Measurements from ENCODE around the gene SPAST. TPM values are rescaled to one million over a fixed set of nuclear protein-coding genes. Genes with fewer than 3 reads are reported as not detected.
A peak's percentile ranks its signal among the peaks of the same experiment; 100 is the strongest.
"Not testable (repeated sequence)": the region's sequence is repeated elsewhere in the genome, so short reads cannot be mapped to it uniquely, and the experiment has no call there.

Gene SPAST
- total RNA-seq, 1 donor from 2014 or later, result 43.6 TPM

DNA sequence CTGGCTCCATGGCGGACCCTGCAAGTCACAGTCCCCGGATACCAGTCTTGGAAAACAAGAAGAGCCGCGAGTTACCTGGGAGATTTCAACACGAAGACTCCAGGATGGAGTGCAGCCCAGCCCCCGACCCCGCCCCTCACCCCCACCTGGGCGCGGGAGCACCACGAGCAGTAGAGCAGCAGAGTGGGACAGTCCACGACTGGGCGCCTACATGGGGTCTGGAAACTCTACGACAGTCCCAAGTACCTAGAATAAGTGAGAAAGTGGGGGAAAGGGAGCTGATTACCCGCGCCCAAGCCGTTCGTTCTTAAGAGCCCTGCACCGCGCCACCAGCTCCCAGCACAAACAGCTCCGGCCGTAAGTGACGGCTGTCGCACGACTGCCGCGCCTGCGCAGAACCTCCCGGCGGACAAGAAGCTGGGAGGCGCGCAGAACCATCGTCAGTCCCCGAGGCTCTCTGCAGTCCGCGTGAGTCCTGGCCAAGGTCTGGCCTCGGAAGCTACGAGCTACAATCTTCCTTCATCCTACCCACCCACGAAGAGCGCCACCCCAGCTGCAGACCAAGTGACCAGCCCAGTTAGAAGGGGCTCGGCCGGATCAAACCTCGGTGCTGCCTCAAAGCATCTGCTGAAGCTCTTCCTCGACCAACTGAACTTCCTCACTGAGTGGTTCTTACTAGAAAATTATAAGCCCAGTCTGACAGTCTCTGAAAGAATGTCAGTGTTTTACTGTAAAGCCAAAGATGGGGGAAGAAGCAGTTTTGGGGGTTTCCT, 23.7 kb upstream of the SPAST start, which contains the start of gene DPY30:
Gene DPY30, minus strand, starts transcription at position 359 of the 773 bp plus-strand sequence. Its CDS starts 349 bp downstream, at position 10.
- peaks cover 2% of the 10 kb centered on the region for H3K27me3 Mint-ChIP-seq (ENCODE audit: insufficient read depth, low read depth)
- peaks cover 4% of the 10 kb centered on the region for H3K36me3 Mint-ChIP-seq
- H3K36me3 ChIP-seq, result peaks cover 5% of the 10 kb centered on the region
- H3K9me3 ChIP-seq (ENCODE audit: low read depth), result no peaks in the 10 kb centered on the region
- H3F3A ChIP-seq (ENCODE audit: low read depth), result peaks cover 23% of the 10 kb centered on the region
- peak; percentile 97 for DNase-seq (ENCODE audit: low spot score)
- H3K4me1 ChIP-seq, result peaks cover 4% of the 10 kb centered on the region
- H2AFZ ChIP-seq (replicated peaks), result peak within 1 kb of the TSS; percentile 96
- H3K4me2 ChIP-seq, result peak within 1 kb of the TSS; percentile 95
- no peaks in the 10 kb centered on the region for H3K27me3 ChIP-seq
- peak within 1 kb of the TSS; percentile 76 for H3K9ac ChIP-seq
- peak within 1 kb of the TSS; percentile 93 for H3K27ac Mint-ChIP-seq
- TF ChIP-seq, protein P1, sequence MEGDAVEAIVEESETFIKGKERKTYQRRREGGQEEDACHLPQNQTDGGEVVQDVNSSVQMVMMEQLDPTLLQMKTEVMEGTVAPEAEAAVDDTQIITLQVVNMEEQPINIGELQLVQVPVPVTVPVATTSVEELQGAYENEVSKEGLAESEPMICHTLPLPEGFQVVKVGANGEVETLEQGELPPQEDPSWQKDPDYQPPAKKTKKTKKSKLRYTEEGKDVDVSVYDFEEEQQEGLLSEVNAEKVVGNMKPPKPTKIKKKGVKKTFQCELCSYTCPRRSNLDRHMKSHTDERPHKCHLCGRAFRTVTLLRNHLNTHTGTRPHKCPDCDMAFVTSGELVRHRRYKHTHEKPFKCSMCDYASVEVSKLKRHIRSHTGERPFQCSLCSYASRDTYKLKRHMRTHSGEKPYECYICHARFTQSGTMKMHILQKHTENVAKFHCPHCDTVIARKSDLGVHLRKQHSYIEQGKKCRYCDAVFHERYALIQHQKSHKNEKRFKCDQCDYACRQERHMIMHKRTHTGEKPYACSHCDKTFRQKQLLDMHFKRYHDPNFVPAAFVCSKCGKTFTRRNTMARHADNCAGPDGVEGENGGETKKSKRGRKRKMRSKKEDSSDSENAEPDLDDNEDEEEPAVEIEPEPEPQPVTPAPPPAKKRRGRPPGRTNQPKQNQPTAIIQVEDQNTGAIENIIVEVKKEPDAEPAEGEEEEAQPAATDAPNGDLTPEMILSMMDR (IDR thresholded peaks at IDR 0.05), result no peak
- no peak for TF ChIP-seq EZH2 (IDR thresholded peaks at IDR 0.05)
- TF ChIP-seq EZH2phosphoT487 (IDR thresholded peaks at IDR 0.05), result no peak
- H3K27ac ChIP-seq, result peak within 1 kb of the TSS; percentile 85
- H3K4me3 Mint-ChIP-seq, result peak within 1 kb of the TSS; percentile 97
- no peaks in the 10 kb centered on the region for H3K9me3 Mint-ChIP-seq
- H4K20me1 ChIP-seq (ENCODE audit: low read depth), result no peaks in the 10 kb centered on the region
- H3K4me3 ChIP-seq, result peak within 1 kb of the TSS; percentile 88
- peaks cover 49% of the 10 kb centered on the region for H3K79me2 ChIP-seq (ENCODE audit: low read depth)
- peaks cover 15% of the 10 kb centered on the region for H3K4me1 Mint-ChIP-seq

DNA sequence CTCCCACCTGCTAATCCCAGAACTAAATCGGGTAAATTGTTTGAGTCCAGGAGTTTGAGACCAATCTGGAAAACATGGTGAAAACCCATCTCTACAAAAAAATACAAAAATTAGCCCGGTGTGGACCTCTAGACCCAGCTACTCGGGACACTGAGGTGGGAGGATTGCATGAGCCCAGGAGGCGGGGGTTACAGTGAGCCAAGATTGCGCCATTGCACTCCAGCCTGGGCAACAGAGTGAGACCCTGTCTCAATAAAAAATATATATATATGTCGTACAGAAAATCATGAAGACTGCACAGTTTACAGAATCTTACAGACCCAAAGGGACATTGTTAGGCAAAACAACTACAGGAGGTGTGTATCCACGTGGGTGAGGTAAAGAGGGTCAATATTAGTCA, 19.8 kb upstream of the SPAST start:
- no peaks in the 10 kb centered on the region for H3K27me3 ChIP-seq
- no peaks in the 10 kb centered on the region for H3K36me3 ChIP-seq
- no peak overlapping the region for H3K27ac ChIP-seq
- peaks cover 4% of the 10 kb centered on the region for H3K4me1 ChIP-seq
- no peaks in the 10 kb centered on the region for H3K27me3 Mint-ChIP-seq (ENCODE audit: insufficient read depth, low read depth)
- H3K36me3 Mint-ChIP-seq, result no peaks in the 10 kb centered on the region
- H3K4me2 ChIP-seq, result no peak overlapping the region
- no peak overlapping the region for H3K4me3 ChIP-seq
- no peak overlapping the region for H3K4me3 Mint-ChIP-seq
- TF ChIP-seq EZH2 (IDR thresholded peaks at IDR 0.05) (no peak), EZH2phosphoT487 (IDR thresholded peaks at IDR 0.05) (no peak)
- TF ChIP-seq, protein P1 (IDR thresholded peaks at IDR 0.05), result no peak
- DNase-seq (ENCODE audit: low spot score), result no peak
- peaks cover 18% of the 10 kb centered on the region for H3F3A ChIP-seq (ENCODE audit: low read depth)
- H3K9me3 ChIP-seq (ENCODE audit: low read depth), result no peaks in the 10 kb centered on the region
- H3K79me2 ChIP-seq (ENCODE audit: low read depth), result peaks cover 10% of the 10 kb centered on the region
- no peaks in the 10 kb centered on the region for H3K9me3 Mint-ChIP-seq
- peaks cover 14% of the 10 kb centered on the region for H3K4me1 Mint-ChIP-seq
- H3K27ac Mint-ChIP-seq, result no peak overlapping the region
- no peak overlapping the region for H2AFZ ChIP-seq (replicated peaks)
- H3K9ac ChIP-seq, result no peak overlapping the region
- no peaks in the 10 kb centered on the region for H4K20me1 ChIP-seq (ENCODE audit: low read depth)

DNA sequence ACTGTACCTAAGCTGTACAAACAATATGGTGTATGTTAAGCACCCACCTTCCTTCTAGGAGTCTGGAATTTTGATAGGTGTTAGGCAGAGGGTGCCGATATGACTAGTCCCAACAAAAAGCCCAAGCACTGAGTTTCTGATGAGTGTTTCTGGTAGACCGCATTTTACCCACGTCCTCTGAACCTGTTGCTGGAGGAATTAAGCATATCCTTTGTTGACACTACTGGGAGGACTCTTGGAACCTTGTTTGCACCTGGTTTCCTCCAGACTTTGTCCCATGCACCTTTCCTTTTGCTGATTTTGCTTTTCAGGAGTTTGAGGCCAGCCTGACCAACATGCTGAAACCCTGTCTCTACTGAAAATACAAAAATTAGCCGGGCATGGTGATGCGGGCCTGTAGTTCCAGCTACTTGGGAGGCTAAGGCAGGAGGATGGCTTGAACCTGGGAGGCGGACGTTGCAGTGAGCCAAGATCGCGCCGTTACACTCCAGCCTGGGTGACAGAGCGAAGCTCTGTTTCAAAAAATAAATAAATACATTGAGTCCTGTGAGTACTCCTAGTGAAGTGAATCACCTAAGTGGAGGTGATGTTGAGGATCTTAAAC, 11.4 kb upstream of the SPAST start:
- H3K27me3 Mint-ChIP-seq (ENCODE audit: insufficient read depth, low read depth), result no peaks in the 10 kb centered on the region
- H3K36me3 ChIP-seq, result no peaks in the 10 kb centered on the region

GRCh38 chr2:32054583-32054982, 8.8 kb upstream of the SPAST start:
- H3K4me1 ChIP-seq; H3K9ac ChIP-seq; H3K27ac ChIP-seq; H3K36me3 Mint-ChIP-seq; H3K27me3 ChIP-seq; H3K27ac Mint-ChIP-seq; H3K27me3 Mint-ChIP-seq (ENCODE audit: insufficient read depth, low read depth); H4K20me1 ChIP-seq (ENCODE audit: low read depth); H3K4me3 ChIP-seq; H3K9me3 Mint-ChIP-seq; DNase-seq (ENCODE audit: low spot score); H3K4me3 Mint-ChIP-seq; H3K9me3 ChIP-seq (ENCODE audit: low read depth); H3K4me2 ChIP-seq; H3F3A ChIP-seq (ENCODE audit: low read depth); H2AFZ ChIP-seq (replicated peaks); H3K79me2 ChIP-seq (ENCODE audit: low read depth); H3K4me1 Mint-ChIP-seq; H3K36me3 ChIP-seq: not testable (repeated sequence)

More for the DNA sequence above, 11.4 kb upstream of the SPAST start:
- no peaks in the 10 kb centered on the region for H3K36me3 Mint-ChIP-seq
- H3K9me3 ChIP-seq (ENCODE audit: low read depth), result no peaks in the 10 kb centered on the region
- peak overlapping the region; percentile 17 for H2AFZ ChIP-seq (replicated peaks)
- H3K27me3 ChIP-seq, result no peaks in the 10 kb centered on the region
- H3K4me2 ChIP-seq, result no peak overlapping the region
- no peaks in the 10 kb centered on the region for H3F3A ChIP-seq (ENCODE audit: low read depth)
- H3K4me1 Mint-ChIP-seq, result no peaks in the 10 kb centered on the region
- H3K9me3 Mint-ChIP-seq, result no peaks in the 10 kb centered on the region
- H4K20me1 ChIP-seq (ENCODE audit: low read depth), result no peaks in the 10 kb centered on the region
- H3K27ac Mint-ChIP-seq, result no peak overlapping the region
- H3K4me3 Mint-ChIP-seq, result no peak overlapping the region
- no peak overlapping the region for H3K27ac ChIP-seq
- H3K4me1 ChIP-seq, result peaks cover 6% of the 10 kb centered on the region
- no peak overlapping the region for H3K9ac ChIP-seq
- no peak for DNase-seq (ENCODE audit: low spot score)
- H3K4me3 ChIP-seq, result no peak overlapping the region
- TF ChIP-seq, protein P1 (IDR thresholded peaks at IDR 0.05), result no peak
- no peak for TF ChIP-seq EZH2 (IDR thresholded peaks at IDR 0.05)
- no peak for TF ChIP-seq EZH2phosphoT487 (IDR thresholded peaks at IDR 0.05)
- no peaks in the 10 kb centered on the region for H3K79me2 ChIP-seq (ENCODE audit: low read depth)

Measured in neural progenitor cell (in vitro differentiated cells).